Activated T-helper 1 cell treated with anti-CD3 and anti-CD28 coated beads, Interleukin-2, amount 50 U/mL, for 16 hours (primary cell): ENCODE measurements around the gene USP38.
A peak's percentile ranks its signal among the peaks of the same experiment; 100 is the strongest.
"Not testable (repeated sequence)": the region's sequence is repeated elsewhere in the genome, so short reads cannot be mapped to it uniquely, and the experiment has no call there.

Experiments used
- DNase-seq, 2 donors: peaks; one replicate each; pipeline ENCODE4 v3.0.0-alpha.2; 2020; ENCODE audit warnings: low read depth in 1 of 2, low spot score in 1 of 2

The USP38 gene

GRCh38 chr4:143184503-143185252 lies at the start of gene USP38:
Gene USP38, plus strand, starts transcription at chr4:143184917. Its CDS starts 534 bp downstream, at chr4:143185451.
- DNase-seq, result peak; percentile 75 to 82

- DNase-seq, result no peak
These were observed 49.4 kb upstream of the USP38 start for GRCh38 chr4:143135358-143135757.

- no peak for DNase-seq
These were observed 44.0 kb upstream of the USP38 start for GRCh38 chr4:143140696-143141095.

GRCh38 chr4:143148521-143148920 lies 36.2 kb upstream of the USP38 start:
- DNase-seq, result no peak

GRCh38 chr4:143156853-143157252 lies 27.9 kb upstream of the USP38 start:
- no peak for DNase-seq

GRCh38 chr4:143163614-143164013 lies 21.1 kb upstream of the USP38 start:
- no peak for DNase-seq

GRCh38 chr4:143166722-143167121 lies 18.0 kb upstream of the USP38 start:
- DNase-seq, result not testable (repeated sequence)

- DNase-seq, result no peak
These were observed 5.8 kb upstream of the USP38 start for GRCh38 chr4:143178923-143179322.

- no peak for DNase-seq
These were observed 1.1 kb upstream of the USP38 start for GRCh38 chr4:143183513-143184216.

- no peak for DNase-seq
These were observed 557 bp upstream of the USP38 start for GRCh38 chr4:143184217-143184502.

- DNase-seq, result peak in 1 of 2 donors; percentile 7
These were observed 763 bp downstream of the USP38 start for GRCh38 chr4:143185253-143186107.

GRCh38 chr4:143186212-143186611 lies 1.5 kb downstream of the USP38 start:
- no peak for DNase-seq

- DNase-seq, result no peak
These were observed 1.9 kb downstream of the USP38 start for GRCh38 chr4:143186649-143187048.

- DNase-seq, result no peak
These were observed 3.7 kb downstream of the USP38 start for GRCh38 chr4:143188136-143189088.

- no peak for DNase-seq
These were observed 4.8 kb downstream of the USP38 start for GRCh38 chr4:143189528-143189927.

GRCh38 chr4:143195581-143195980 lies 10.9 kb downstream of the USP38 start:
- DNase-seq, result no peak

- DNase-seq, result no peak
These were observed 11.6 kb downstream of the USP38 start for GRCh38 chr4:143196323-143196722.

- DNase-seq, result no peak
These were observed 14.8 kb downstream of the USP38 start for GRCh38 chr4:143199503-143199902.

- no peak for DNase-seq
These were observed 18.1 kb downstream of the USP38 start for GRCh38 chr4:143202824-143203223.

GRCh38 chr4:143203577-143203976 lies 18.9 kb downstream of the USP38 start:
- no peak for DNase-seq

- DNase-seq, result no peak
These were observed 22.8 kb downstream of the USP38 start for GRCh38 chr4:143207555-143207954.
